Stomach (tissue), 4 donors: ENCODE data around the gene ZBTB34.

Source experiments
- EP300 ChIP-seq: sonication (generic); formaldehyde crosslinking; IDR thresholded peaks from one replicate; pipeline ENCODE4 v1.6.1; 2017; ENCODE audit warnings: antibody characterized with exemption
- POLR2A ChIP-seq, 4 donors: fragments of 450-650 bp; IDR thresholded peaks; one replicate each; pipeline ENCODE4 v1.6.1; 2016; ENCODE audit warnings: antibody characterized with exemption in 4 of 4, control low read depth in 2 of 4, mild to moderate bottlenecking in 1 of 4, moderate library complexity in 1 of 4
- POLR2AphosphoS5 ChIP-seq, 3 donors: sonication (generic); formaldehyde crosslinking; IDR thresholded peaks; one replicate each; pipeline ENCODE4 v1.6.1; 2016; ENCODE audit warnings: antibody characterized with exemption in 3 of 3
- TF ChIP-seq, protein P1 (sequence below), 7 experiments: fragments of 450-650 bp in 4 of 7; fragments of 200-600 bp in 3 of 7; sonication (generic) in 3 of 7; IDR thresholded peaks; one replicate each; pipeline ENCODE4 v1.5.1; 2016 to 2019; ENCODE audit warnings: antibody characterized with exemption in 7 of 7, control low read depth in 2 of 7, mild to moderate bottlenecking in 1 of 7

DNA sequence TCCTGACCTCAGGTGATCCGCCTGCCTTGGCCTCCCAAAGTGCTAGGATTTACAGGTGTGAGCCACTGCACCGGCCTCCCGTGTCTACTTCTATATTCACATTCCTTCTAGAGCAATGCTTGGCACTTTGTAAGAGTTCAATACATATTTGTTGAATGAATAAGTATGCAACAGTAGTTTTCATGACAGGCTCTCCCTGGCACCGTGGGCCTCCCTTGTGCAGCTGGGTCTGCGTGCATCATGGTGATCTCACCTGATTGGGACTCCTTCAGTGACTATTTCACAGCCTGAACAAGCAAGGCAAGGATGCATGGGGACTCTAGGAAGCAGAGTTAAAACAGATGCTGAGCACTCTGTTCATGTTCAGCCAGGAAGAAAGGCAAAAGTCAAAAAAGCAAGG is 6.8 kb upstream of the ZBTB34 start:
- no peak for TF ChIP-seq POLR2A (IDR thresholded peaks at IDR 0.05)
- TF ChIP-seq, protein P1, sequence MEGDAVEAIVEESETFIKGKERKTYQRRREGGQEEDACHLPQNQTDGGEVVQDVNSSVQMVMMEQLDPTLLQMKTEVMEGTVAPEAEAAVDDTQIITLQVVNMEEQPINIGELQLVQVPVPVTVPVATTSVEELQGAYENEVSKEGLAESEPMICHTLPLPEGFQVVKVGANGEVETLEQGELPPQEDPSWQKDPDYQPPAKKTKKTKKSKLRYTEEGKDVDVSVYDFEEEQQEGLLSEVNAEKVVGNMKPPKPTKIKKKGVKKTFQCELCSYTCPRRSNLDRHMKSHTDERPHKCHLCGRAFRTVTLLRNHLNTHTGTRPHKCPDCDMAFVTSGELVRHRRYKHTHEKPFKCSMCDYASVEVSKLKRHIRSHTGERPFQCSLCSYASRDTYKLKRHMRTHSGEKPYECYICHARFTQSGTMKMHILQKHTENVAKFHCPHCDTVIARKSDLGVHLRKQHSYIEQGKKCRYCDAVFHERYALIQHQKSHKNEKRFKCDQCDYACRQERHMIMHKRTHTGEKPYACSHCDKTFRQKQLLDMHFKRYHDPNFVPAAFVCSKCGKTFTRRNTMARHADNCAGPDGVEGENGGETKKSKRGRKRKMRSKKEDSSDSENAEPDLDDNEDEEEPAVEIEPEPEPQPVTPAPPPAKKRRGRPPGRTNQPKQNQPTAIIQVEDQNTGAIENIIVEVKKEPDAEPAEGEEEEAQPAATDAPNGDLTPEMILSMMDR (IDR thresholded peaks at IDR 0.05), result no peak
- TF ChIP-seq POLR2AphosphoS5 (IDR thresholded peaks at IDR 0.05), result no peak
- no peak for TF ChIP-seq EP300
